A549 (cell line): ENCODE measurements around the gene MAGEA2B.
"Not testable (repeated sequence)": the region's sequence is repeated elsewhere in the genome, so short reads cannot be mapped to it uniquely, and the experiment has no call there.

Source experiments
- CBX2 ChIP-seq: fragments of 200-600 bp; sonication (generic); IDR thresholded peaks from 2 replicates; pipeline ENCODE4 v1.6.1; 2016; ENCODE audit warnings: low read depth, mild to moderate bottlenecking, borderline replicate concordance
- CEBPB ChIP-seq, 2 experiments: fragments of >200 bp in 1 of 2; sonication (Bioruptor Twin) in 1 of 2; formaldehyde crosslinking in 1 of 2; IDR thresholded peaks; 2 replicates each; pipeline ENCODE4 v1.6.1; 2012 to 2016
- EP300 ChIP-seq, 2 experiments: fragments of >200 bp; sonication (Bioruptor Twin); formaldehyde crosslinking; IDR thresholded peaks; 2 replicates in 1 of 2; 3 replicates in 1 of 2; pipeline ENCODE4 v1.6.1; 2016 to 2017
- ESRRA ChIP-seq: fragments of 150-350 bp; IDR thresholded peaks from 2 replicates; pipeline ENCODE4 v1.6.1; 2014; ENCODE audit warnings: mild to moderate bottlenecking, low read length, borderline replicate concordance
- PHF8 ChIP-seq: fragments of 200-600 bp; sonication (generic); IDR thresholded peaks from 2 replicates; pipeline ENCODE4 v1.6.1; 2016; ENCODE audit warnings: low read depth, mild to moderate bottlenecking, antibody characterized with exemption, moderate library complexity, borderline replicate concordance
- POLR2A ChIP-seq: IDR thresholded peaks from 2 replicates; pipeline ENCODE4 v1.6.1; 2012; ENCODE audit warnings: mild to moderate bottlenecking, low read length
- RAD21 ChIP-seq, 2 experiments: fragments of >200 bp in 1 of 2; sonication (Bioruptor Twin) in 1 of 2; formaldehyde crosslinking in 1 of 2; IDR thresholded peaks in 1 of 2; conservative IDR thresholded peaks in 1 of 2; 2 replicates in 1 of 2; 3 replicates in 1 of 2; pipeline ENCODE4 v1.6.1; 2012 to 2018; ENCODE audit warnings: inconsistent platforms in 1 of 2
- RFX5 ChIP-seq: fragments of 450-650 bp; IDR thresholded peaks from 2 replicates; pipeline ENCODE4 v1.7.1; 2014; ENCODE audit warnings: antibody characterized with exemption, mild to moderate bottlenecking, moderate library complexity
- RNF2 ChIP-seq: fragments of 200-600 bp; sonication (generic); IDR thresholded peaks from 2 replicates; pipeline ENCODE4 v1.6.1; 2016; ENCODE audit warnings: low read depth, mild to moderate bottlenecking, antibody characterized with exemption, moderate library complexity, borderline replicate concordance
- TFCP2L1 ChIP-seq: fragments of 250-450 bp; sonication (Bioruptor Pico); IDR thresholded peaks from 2 replicates; pipeline ENCODE4 v1.5.0; 2021; ENCODE audit warnings: mild to moderate bottlenecking
- TP53 ChIP-seq: fragments of 250-450 bp; sonication (Bioruptor Pico); IDR thresholded peaks from 2 replicates; pipeline ENCODE4 v1.5.0; 2021; ENCODE audit warnings: mild to moderate bottlenecking, moderate library complexity
- TF ChIP-seq, protein P1 (sequence below): fragments of >200 bp; sonication (Bioruptor Twin); formaldehyde crosslinking; IDR thresholded peaks from 3 replicates; pipeline ENCODE4 v1.5.1; 2016
- TF ChIP-seq, protein P2 (sequence below): IDR thresholded peaks from 2 replicates; pipeline ENCODE4 v1.6.1; 2012
- TF ChIP-seq, protein P3 (sequence below): fragments of 450-650 bp; IDR thresholded peaks from 2 replicates; pipeline ENCODE4 v1.6.1; 2014; ENCODE audit warnings: antibody characterized with exemption

DNA sequence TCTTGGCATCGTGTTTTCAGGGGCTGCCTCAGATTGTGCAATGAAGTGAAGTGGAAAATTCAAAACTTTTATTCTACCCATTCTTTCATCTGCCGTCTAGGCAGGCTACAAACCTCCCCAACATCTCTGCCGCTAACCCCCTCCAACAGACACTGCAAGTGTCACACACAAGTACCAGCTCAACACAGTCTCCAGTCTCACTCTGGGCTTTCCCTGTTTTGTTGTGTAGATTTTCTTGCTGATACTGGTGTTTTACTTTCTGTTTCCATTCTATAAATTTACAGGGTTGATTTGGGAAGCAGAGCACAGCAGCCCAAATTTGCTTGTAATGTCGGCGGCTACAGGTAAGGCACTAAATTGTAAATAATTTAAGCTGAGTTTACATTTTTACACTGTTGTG, 40.4 kb downstream of the MAGEA2B start:
- TF ChIP-seq RFX5; RAD21 (conservative IDR thresholded peaks at IDR 0.05 in 1 of 2, IDR thresholded peaks at IDR 0.05 in 1 of 2); CEBPB (IDR thresholded peaks at IDR 0.05); POLR2A; ESRRA; EP300 (IDR thresholded peaks at IDR 0.05); PHF8; CBX2; TP53; RNF2; TFCP2L1: not testable (repeated sequence)
- TF ChIP-seq, protein P1, sequence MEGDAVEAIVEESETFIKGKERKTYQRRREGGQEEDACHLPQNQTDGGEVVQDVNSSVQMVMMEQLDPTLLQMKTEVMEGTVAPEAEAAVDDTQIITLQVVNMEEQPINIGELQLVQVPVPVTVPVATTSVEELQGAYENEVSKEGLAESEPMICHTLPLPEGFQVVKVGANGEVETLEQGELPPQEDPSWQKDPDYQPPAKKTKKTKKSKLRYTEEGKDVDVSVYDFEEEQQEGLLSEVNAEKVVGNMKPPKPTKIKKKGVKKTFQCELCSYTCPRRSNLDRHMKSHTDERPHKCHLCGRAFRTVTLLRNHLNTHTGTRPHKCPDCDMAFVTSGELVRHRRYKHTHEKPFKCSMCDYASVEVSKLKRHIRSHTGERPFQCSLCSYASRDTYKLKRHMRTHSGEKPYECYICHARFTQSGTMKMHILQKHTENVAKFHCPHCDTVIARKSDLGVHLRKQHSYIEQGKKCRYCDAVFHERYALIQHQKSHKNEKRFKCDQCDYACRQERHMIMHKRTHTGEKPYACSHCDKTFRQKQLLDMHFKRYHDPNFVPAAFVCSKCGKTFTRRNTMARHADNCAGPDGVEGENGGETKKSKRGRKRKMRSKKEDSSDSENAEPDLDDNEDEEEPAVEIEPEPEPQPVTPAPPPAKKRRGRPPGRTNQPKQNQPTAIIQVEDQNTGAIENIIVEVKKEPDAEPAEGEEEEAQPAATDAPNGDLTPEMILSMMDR = not testable (repeated sequence)
- TF ChIP-seq, protein P2, sequence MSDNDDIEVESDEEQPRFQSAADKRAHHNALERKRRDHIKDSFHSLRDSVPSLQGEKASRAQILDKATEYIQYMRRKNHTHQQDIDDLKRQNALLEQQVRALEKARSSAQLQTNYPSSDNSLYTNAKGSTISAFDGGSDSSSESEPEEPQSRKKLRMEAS = not testable (repeated sequence)
- TF ChIP-seq, protein P3, sequence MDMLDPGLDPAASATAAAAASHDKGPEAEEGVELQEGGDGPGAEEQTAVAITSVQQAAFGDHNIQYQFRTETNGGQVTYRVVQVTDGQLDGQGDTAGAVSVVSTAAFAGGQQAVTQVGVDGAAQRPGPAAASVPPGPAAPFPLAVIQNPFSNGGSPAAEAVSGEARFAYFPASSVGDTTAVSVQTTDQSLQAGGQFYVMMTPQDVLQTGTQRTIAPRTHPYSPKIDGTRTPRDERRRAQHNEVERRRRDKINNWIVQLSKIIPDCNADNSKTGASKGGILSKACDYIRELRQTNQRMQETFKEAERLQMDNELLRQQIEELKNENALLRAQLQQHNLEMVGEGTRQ = not testable (repeated sequence)
